ENCODE data around the gene TNS4.

GRCh38 chr17:40526668-40527067 lies 25.2 kb upstream of the TNS4 start:
- no peak for TF ChIP-seq CTCF (IDR thresholded peaks at IDR 0.05)
- TF ChIP-seq EP300 (IDR thresholded peaks at IDR 0.05): no peak

Data from gastroesophageal sphincter (tissue), 3 donors.